H1 (cell line): ENCODE results near the gene HIVEP3. TPM values are rescaled to one million over a fixed set of nuclear protein-coding genes. Genes with fewer than 3 reads are reported as not detected.

ENCODE experiments used
- CBX8 ChIP-seq: fragments of 300-800, 300-1000 bp; sonication (generic); IDR thresholded peaks from 2 replicates; pipeline ENCODE4 v1.7.1; 2016; ENCODE audit warnings: low read depth, low read length, borderline replicate concordance
- RNF2 ChIP-seq: fragments of 200-900, 300-1000 bp; sonication (generic); IDR thresholded peaks from 2 replicates; pipeline ENCODE4 v1.7.1; 2016; ENCODE audit warnings: borderline replicate concordance, low read depth, mild to moderate bottlenecking, antibody characterized with exemption, low read length; ENCODE audit not compliant: poor library complexity, severe bottlenecking; ENCODE audit errors: missing control alignments
- SP2 ChIP-seq: IDR thresholded peaks from 2 replicates; pipeline ENCODE4 v1.6.1; 2012; ENCODE audit warnings: mild to moderate bottlenecking, low read length, inconsistent platforms
- SUZ12 ChIP-seq: fragments of 200-600 bp; sonication (generic); IDR thresholded peaks from 2 replicates; pipeline ENCODE4 v1.6.1; 2012; ENCODE audit warnings: mild to moderate bottlenecking, inconsistent platforms, low read length, moderate library complexity, mixed read lengths
- TBP ChIP-seq: IDR thresholded peaks from 2 replicates; pipeline ENCODE4 v1.6.1; 2011; ENCODE audit warnings: low read depth, low read length, improper control_type of control experiment
- polyA plus RNA-seq, 7 experiments: library from polyadenylated mRNA; depleted of rRNA in 3 of 7; stranded (reverse) in 5 of 7; unstranded in 2 of 7; fragments of >200 nt in 5 of 7; fragments of 200-250 nt in 2 of 7; gene quantifications; 1 replicate in 5 of 7; 2 replicates in 1 of 7; 4 replicates in 1 of 7; pipeline versions ENCODE4 v1.2.1 to v1.2.3, GENCODE V29; 2011 to 2013; ENCODE audit warnings: missing spikeins in 2 of 7, mixed read lengths in 2 of 7
- total RNA-seq: library from RNA; stranded (reverse); fragmentation: NEBNext Ultra II Directional; extraction: Animal tissue kit (Norgen Biotek cat#: 25700); gene quantifications from 2 replicates; pipeline ENCODE4 v1.2.1, GENCODE V29; 2021

Gene HIVEP3
- total and polyA plus RNA-seq, 2 of the 8 experiments (the other 6 are each of a cell fraction or from before 2014, with no cell fraction given), result 0.24 to 0.69 TPM

GRCh38 chr1:41713141-41713540 is 205.6 kb downstream of the HIVEP3 start (continued):
- no peak for TF ChIP-seq RNF2
- no peak for TF ChIP-seq SUZ12
- no peak for TF ChIP-seq TBP
- TF ChIP-seq SP2, result no peak
- no peak for TF ChIP-seq CBX8
